Left lung (tissue), 10 donors: Measurements from ENCODE around the gene ARHGEF25. TPM values are rescaled to one million over a fixed set of nuclear protein-coding genes. Genes with fewer than 3 reads are reported as not detected.

Experiments used
- ATAC-seq: fragments of 200-7000 bp; cut with Tn5 transposase; one replicate; pipeline ENCODE4 v1.9.1; 2020; ENCODE audit warnings: moderate library complexity
- DNase-seq, 4 donors: peaks; one replicate each; pipeline ENCODE4 v3.0.0-alpha.2; 2013 to 2020
- H3K27ac ChIP-seq, 2 donors: fragments of 200-600 bp; sonication (generic) in 1 of 2; one replicate each; pipeline versions ENCODE4 v1.5.0 to v1.8.0; 2020 to 2021
- H3K27me3 ChIP-seq, 2 donors: fragments of 200-600 bp; sonication (generic) in 1 of 2; one replicate each; pipeline versions ENCODE4 v1.5.0 to v1.8.0; 2020 to 2021
- H3K36me3 ChIP-seq, 2 donors: fragments of 200-600 bp; sonication (generic) in 1 of 2; one replicate each; pipeline versions ENCODE4 v1.5.0 to v1.8.0; 2020 to 2021
- H3K4me1 ChIP-seq, 2 donors: fragments of 200-600 bp; one replicate each; pipeline ENCODE4 v1.8.0; 2021
- H3K4me3 ChIP-seq, 2 donors: fragments of 200-600 bp; sonication (generic) in 1 of 2; one replicate each; pipeline versions ENCODE4 v1.5.0 to v1.8.0; 2020 to 2021; ENCODE audit warnings: mild to moderate bottlenecking in 1 of 2
- H3K9me3 ChIP-seq, 2 donors: fragments of 200-600 bp; sonication (generic) in 1 of 2; one replicate each; pipeline versions ENCODE4 v1.5.0 to v1.8.0; 2020 to 2021
- CTCF ChIP-seq, 2 donors: fragments of 200-600 bp; sonication (generic) in 1 of 2; IDR thresholded peaks; one replicate each; pipeline versions ENCODE4 v1.5.0 to v1.8.0; 2021; ENCODE audit warnings: antibody characterized with exemption in 2 of 2
- intact Hi-C, 2 donors: fragments of 100-400 bp; cut with DNase I; formaldehyde crosslinking; loops; one replicate each; pipeline versions ENCODE4 v1.11.2 to v1.14.2; 2022
- polyA plus RNA-seq, 6 donors: library from polyadenylated mRNA; unstranded; fragments of 120-200 nt; gene quantifications; one replicate each; pipeline ENCODE4 v1.2.1, GENCODE V29; 2013; ENCODE audit not compliant: insufficient read length in 6 of 6
- total RNA-seq, 2 donors: library from RNA; stranded (reverse); fragmentation: NEBNext Ultra II Directional; extraction: Animal tissue kit (Norgen Biotek cat#: 25700); gene quantifications; one replicate each; pipeline ENCODE4 v1.2.1, GENCODE V29; 2021
- donor health status: DM: no; HTN: yes; CAD: no.
- donor health status: DM: no; HTN: no; CAD: no.

ARHGEF25 gene
- total and polyA plus RNA-seq, 8 donors: 16.5 to 53.4 (median 45.7) TPM

GRCh38 chr12:57612711-57613426 is 1.6 kb downstream of the ARHGEF25 start:
- TF ChIP-seq CTCF (IDR thresholded peaks at IDR 0.05): no peak
- ATAC-seq: no peak
- H3K27ac ChIP-seq: no peak overlapping the region

GRCh38 chr12:57613427-57614109 is 2.3 kb downstream of the ARHGEF25 start:
- peaks cover 10 to 20% of the 10 kb centered on the region in 2 donors for H3K4me1 ChIP-seq
- intact Hi-C loops: no loop called here
- ATAC-seq (no peak), DNase-seq (no peak)
- no peak overlapping the region for H3K27ac ChIP-seq
- no peaks in the 10 kb centered on the region for H3K9me3 ChIP-seq
- no peaks in the 10 kb centered on the region for H3K36me3 ChIP-seq
- no peak overlapping the region for H3K4me3 ChIP-seq
- TF ChIP-seq CTCF (IDR thresholded peaks at IDR 0.05): no peak
- H3K27me3 ChIP-seq: peaks cover 12 to 100% of the 10 kb centered on the region in 2 donors

More at GRCh38 chr12:57612711-57613426, 1.6 kb downstream of the ARHGEF25 start:
- no peak overlapping the region for H3K4me3 ChIP-seq
- intact Hi-C loops: no loop called here
- peaks cover 12 to 97% of the 10 kb centered on the region in 2 donors for H3K27me3 ChIP-seq
- H3K36me3 ChIP-seq: no peaks in the 10 kb centered on the region
- H3K4me1 ChIP-seq: peaks cover 10 to 20% of the 10 kb centered on the region in 2 donors
- DNase-seq: no peak
- H3K9me3 ChIP-seq: no peaks in the 10 kb centered on the region

GRCh38 chr12:57614178-57614947 is 3.1 kb downstream of the ARHGEF25 start:
- intact Hi-C loops: no loop called here
- H3K27ac ChIP-seq: no peak overlapping the region

GRCh38 chr12:57614948-57615500 is 3.8 kb downstream of the ARHGEF25 start:
- H3K4me3 ChIP-seq: no peak overlapping the region
- H3K27ac ChIP-seq: no peak overlapping the region
- no peak for ATAC-seq
- DNase-seq: no peak
- H3K4me1 ChIP-seq: peaks cover 10 to 26% of the 10 kb centered on the region in 2 donors
- peaks cover 25 to 100% of the 10 kb centered on the region in 2 donors for H3K27me3 ChIP-seq
- no peaks in the 10 kb centered on the region for H3K9me3 ChIP-seq
- no peaks in the 10 kb centered on the region for H3K36me3 ChIP-seq
- no peak for TF ChIP-seq CTCF (IDR thresholded peaks at IDR 0.05)
- intact Hi-C loops: no loop called here

More at GRCh38 chr12:57614178-57614947, 3.1 kb downstream of the ARHGEF25 start:
- no peak for TF ChIP-seq CTCF (IDR thresholded peaks at IDR 0.05)
- Histone ChIP-seq H3K4me1 (peaks cover 10 to 22% of the 10 kb centered on the region in 2 donors), H3K27me3 (peaks cover 19 to 100% of the 10 kb centered on the region in 2 donors), H3K36me3 (no peaks in the 10 kb centered on the region), H3K9me3 (no peaks in the 10 kb centered on the region), H3K4me3 (no peak overlapping the region)
- DNase-seq (no peak), ATAC-seq (no peak)
